Measurements from ENCODE around the gene AOPEP. TPM values are rescaled to one million over a fixed set of nuclear protein-coding genes. Genes with fewer than 3 reads are reported as not detected.

AOPEP gene
- total RNA-seq, 6 experiments from 2014 or later: 36.6 to 110 (median 63.3) TPM

DNA sequence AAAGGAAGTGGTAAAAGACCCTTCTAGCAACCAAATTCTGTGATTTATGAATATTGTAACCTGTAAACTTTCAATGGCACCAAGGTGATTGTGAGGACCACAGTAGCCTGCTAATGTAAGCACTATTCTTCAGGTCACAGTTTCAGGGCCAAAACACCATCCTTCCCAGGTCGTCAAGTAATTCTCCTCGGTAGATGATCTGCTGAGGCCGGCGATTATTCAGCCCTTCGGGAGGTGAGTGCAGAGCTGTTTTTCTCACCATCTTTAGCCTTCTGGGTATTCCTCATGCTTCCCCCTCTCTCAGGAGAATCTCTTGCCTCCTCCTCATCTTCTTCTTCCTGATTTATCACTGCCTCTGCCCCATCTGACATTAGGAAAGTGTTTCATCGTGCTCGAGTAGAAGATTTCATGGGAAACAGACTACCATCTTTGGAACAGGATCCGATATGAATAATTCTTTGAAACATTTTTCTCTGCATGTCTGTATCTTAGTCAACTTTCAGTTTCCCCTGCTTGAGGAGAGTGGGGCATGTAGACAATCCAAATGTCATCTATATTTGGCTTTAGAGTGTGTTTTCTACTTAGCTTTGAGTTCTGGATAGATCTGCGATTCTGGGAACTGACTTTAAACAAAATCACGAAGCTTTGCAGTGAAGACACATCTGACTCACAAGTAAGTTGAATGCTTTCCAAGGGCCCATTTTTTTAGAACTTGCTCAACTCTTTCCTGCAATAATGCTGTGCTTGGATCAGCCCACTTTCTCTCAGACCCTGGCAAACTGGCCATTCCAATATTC is 173.9 kb downstream of the AOPEP start:
- TF ChIP-seq, protein P1, sequence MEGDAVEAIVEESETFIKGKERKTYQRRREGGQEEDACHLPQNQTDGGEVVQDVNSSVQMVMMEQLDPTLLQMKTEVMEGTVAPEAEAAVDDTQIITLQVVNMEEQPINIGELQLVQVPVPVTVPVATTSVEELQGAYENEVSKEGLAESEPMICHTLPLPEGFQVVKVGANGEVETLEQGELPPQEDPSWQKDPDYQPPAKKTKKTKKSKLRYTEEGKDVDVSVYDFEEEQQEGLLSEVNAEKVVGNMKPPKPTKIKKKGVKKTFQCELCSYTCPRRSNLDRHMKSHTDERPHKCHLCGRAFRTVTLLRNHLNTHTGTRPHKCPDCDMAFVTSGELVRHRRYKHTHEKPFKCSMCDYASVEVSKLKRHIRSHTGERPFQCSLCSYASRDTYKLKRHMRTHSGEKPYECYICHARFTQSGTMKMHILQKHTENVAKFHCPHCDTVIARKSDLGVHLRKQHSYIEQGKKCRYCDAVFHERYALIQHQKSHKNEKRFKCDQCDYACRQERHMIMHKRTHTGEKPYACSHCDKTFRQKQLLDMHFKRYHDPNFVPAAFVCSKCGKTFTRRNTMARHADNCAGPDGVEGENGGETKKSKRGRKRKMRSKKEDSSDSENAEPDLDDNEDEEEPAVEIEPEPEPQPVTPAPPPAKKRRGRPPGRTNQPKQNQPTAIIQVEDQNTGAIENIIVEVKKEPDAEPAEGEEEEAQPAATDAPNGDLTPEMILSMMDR (IDR thresholded peaks at IDR 0.05): no peak
- no peak for TF ChIP-seq POLR2A (IDR thresholded peaks at IDR 0.05)
- intact Hi-C loops (cut with DNase I): no loop called here
- ATAC-seq (peak; percentile 56 to 76 (median 74)), DNase-seq (no peak)
- H3K27me3 ChIP-seq: no peaks in the 10 kb centered on the region
- no peak overlapping the region for H3K4me3 ChIP-seq
- 53% methylated on average over 10 of the region's 10 CpGs for WGBS (ENCODE audit: insufficient coverage, low coverage, low lambda C conversion rate, missing lambda C conversion rate)
- H3K4me1 ChIP-seq: peaks cover 0 to 25% (median 4%) of the 10 kb centered on the region in 4 donors
- no peaks in the 10 kb centered on the region for H3K9me3 ChIP-seq
- H3K27ac ChIP-seq: peak overlapping the region; percentile 30 to 89 (median 67)
- H3K36me3 ChIP-seq: no peaks in the 10 kb centered on the region

DNA sequence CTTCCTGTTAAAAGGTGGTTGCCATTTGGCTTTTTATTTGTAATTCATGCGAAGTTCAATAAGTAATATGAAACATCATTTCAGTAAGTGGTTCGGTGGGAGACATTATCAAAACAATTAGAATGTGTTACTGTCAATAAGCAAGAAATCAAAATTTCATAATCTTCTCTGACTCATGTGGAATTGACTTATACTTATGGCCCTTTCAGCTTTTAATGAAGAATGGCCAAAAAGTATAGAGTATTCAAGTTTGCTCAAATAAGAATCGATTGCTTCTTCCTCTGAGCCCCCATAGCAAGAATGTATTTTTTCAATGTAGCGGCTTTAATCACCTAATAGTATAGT is 174.5 kb downstream of the AOPEP start:
- WGBS (ENCODE audit: insufficient coverage, low coverage, low lambda C conversion rate, missing lambda C conversion rate): 84% methylated on average over 4 of the region's 4 CpGs
- no peak overlapping the region for H3K4me3 ChIP-seq
- no peaks in the 10 kb centered on the region for H3K9me3 ChIP-seq
- no peaks in the 10 kb centered on the region for H3K27me3 ChIP-seq
- peak overlapping the region in 2 of 3 donors; percentile 67 to 89 for H3K27ac ChIP-seq
- H3K4me1 ChIP-seq: peaks cover 0 to 25% (median 4%) of the 10 kb centered on the region in 4 donors
- intact Hi-C loops (cut with DNase I): no loop called here
- TF ChIP-seq, protein P1 (IDR thresholded peaks at IDR 0.05): no peak
- TF ChIP-seq POLR2A (IDR thresholded peaks at IDR 0.05): no peak
- ATAC-seq (peak in 2 of 4 donors; percentile 7 to 20), DNase-seq (no peak)
- no peaks in the 10 kb centered on the region for H3K36me3 ChIP-seq

DNA sequence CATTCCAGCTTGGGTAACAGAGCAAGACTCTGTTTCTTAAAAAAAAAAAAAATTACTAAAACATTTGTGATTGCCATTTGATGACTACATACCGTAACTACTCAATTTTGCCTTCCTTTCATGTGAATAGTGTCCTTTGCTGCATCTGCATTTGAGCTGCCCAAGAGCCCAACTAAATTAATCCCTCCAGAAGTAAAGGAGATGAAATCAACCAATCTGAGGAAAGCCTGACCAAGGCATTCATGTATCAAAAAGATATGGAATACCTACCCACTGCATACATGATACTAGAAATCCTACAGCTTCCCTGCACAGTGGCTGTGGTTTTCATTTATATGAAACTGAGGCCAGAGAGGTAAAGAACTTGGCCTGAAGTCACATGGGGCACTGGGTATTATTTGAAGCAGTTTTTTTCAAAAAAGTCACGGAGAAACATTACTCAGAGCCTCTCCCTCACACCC is 177.5 kb downstream of the AOPEP start:
- Histone ChIP-seq H3K4me3 (no peak overlapping the region), H3K9me3 (no peaks in the 10 kb centered on the region), H3K4me1 (peaks cover 0 to 25% (median 4%) of the 10 kb centered on the region in 4 donors), H3K27ac (no peak overlapping the region), H3K36me3 (no peaks in the 10 kb centered on the region), H3K27me3 (no peaks in the 10 kb centered on the region)
- ATAC-seq: no peak
- 91% methylated on average over 2 of the region's 2 CpGs for WGBS (ENCODE audit: insufficient coverage, low coverage, low lambda C conversion rate, missing lambda C conversion rate)
- no peak for TF ChIP-seq POLR2A (IDR thresholded peaks at IDR 0.05)
- TF ChIP-seq, protein P1 (IDR thresholded peaks at IDR 0.05): no peak
- intact Hi-C loops (cut with DNase I): no loop called here
- DNase-seq: no peak

DNA sequence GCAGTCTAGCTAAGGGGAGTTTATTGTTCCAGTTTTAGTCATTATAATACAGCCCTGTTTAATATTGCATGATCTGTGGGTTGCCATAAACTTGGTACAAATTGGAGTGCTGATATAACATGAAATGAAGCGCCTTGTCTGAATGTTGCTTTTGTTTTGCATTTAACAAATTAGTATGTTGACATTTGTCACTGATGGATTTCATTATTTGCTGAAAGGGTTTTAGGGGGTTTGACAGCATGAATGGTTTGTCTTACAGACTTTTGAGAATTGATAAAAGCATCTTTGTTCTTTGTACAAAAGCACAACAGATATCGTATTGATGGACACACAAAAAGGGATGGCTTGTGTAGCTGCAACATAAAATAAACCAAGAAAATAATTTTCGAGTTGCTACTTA is 178.3 kb downstream of the AOPEP start:
- intact Hi-C loops (cut with DNase I): no loop called here
- ATAC-seq: no peak
- no peak for DNase-seq
- WGBS (ENCODE audit: insufficient coverage, low coverage, low lambda C conversion rate, missing lambda C conversion rate): 83% methylated on average over 3 of the region's 3 CpGs
- Histone ChIP-seq H3K4me1 (peaks cover 0 to 20% (median 3%) of the 10 kb centered on the region in 4 donors), H3K36me3 (no peaks in the 10 kb centered on the region), H3K27ac (no peak overlapping the region), H3K27me3 (no peaks in the 10 kb centered on the region), H3K4me3 (no peak overlapping the region), H3K9me3 (no peaks in the 10 kb centered on the region)
- no peak for TF ChIP-seq POLR2A (IDR thresholded peaks at IDR 0.05)
- TF ChIP-seq, protein P1 (IDR thresholded peaks at IDR 0.05): no peak
